GM12891 (cell line): Measurements from ENCODE around the gene GNAL.

Experiments
- DNase-seq: peaks from one replicate; pipeline ENCODE4 v3.0.0; 2011; ENCODE audit warnings: low spot score; ENCODE audit not compliant: insufficient read length
- FAIRE-seq: peaks from 2 replicates; lab custom pipeline; 2011; peaks lifted over from hg19 to GRCh38; lab: Jason Lieb, UNC
- PAX5 ChIP-seq: IDR thresholded peaks from 2 replicates; pipeline ENCODE4 v1.6.1; 2011; ENCODE audit warnings: low read length, moderate library complexity, mild to moderate bottlenecking; ENCODE audit not compliant: insufficient read depth, severe bottlenecking
- POLR2A ChIP-seq: IDR thresholded peaks from 2 replicates; pipeline ENCODE4 v1.6.1; 2011; ENCODE audit warnings: low read depth, low read length, control low read depth
- POLR2AphosphoS5 ChIP-seq: IDR thresholded peaks from 2 replicates; pipeline ENCODE4 v1.6.1; 2011; ENCODE audit warnings: low read depth, low read length, control low read depth
- POU2F2 ChIP-seq: IDR thresholded peaks from 2 replicates; pipeline ENCODE4 v1.6.1; 2011; ENCODE audit warnings: low read depth, mild to moderate bottlenecking, control low read depth, low read length, moderate library complexity
- SPI1 ChIP-seq: IDR thresholded peaks from 2 replicates; pipeline ENCODE4 v1.6.1; 2011; ENCODE audit warnings: low read depth, low read length, control low read depth
- TAF1 ChIP-seq: IDR thresholded peaks from 2 replicates; pipeline ENCODE4 v1.6.1; 2011; ENCODE audit warnings: low read depth, low read length, control low read depth

Gene GNAL

DNA sequence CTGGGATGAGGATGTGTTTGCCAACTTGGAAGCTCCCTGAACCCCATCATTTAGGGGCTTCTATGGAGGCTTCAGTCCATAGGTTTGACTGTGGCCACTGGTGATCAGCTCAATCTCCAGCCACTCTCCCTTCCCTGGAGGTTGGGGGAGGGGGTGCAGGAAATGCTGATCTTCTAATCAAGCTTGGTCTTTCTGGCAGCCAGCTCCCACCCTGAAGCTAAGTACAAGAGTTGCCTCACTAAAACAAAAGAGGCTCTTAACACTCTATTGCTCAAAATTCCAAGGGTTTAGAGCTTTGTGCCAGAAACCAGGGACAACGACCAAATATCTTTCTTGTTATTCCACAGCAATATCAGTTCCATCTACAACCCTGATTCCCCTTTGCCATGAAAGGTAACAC, 238.4 kb downstream of the GNAL start:
- DNase-seq, result no peak
- TF ChIP-seq POLR2A (no peak), POLR2AphosphoS5 (no peak), PAX5 (no peak), POU2F2 (no peak), SPI1 (no peak), TAF1 (no peak)
- FAIRE-seq, result no peak

DNA sequence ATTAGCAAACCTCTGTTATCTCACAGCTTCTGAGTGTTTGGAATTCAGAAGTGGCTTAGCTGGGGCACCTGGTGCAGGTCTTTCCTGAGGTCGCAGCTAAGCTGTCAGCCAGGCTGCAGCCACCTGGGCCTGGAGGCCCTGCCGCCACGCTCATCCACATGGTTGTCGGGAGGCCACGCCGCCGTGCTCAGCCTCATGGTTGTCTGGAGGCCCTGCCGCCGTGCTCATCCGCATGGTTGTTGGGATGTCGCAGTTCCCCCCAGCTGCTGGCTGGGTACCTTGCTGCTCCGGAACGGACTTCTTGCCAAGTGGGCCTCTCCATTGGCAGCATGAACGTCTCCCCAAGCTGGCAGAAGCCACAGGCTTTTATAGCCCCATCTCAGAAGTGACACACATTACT, 243.3 kb downstream of the GNAL start:
- DNase-seq, result no peak
- FAIRE-seq, result no peak
- no peak for TF ChIP-seq POLR2A
- TF ChIP-seq PAX5, result no peak
- no peak for TF ChIP-seq TAF1
- TF ChIP-seq POLR2AphosphoS5, result no peak
- TF ChIP-seq POU2F2, result no peak
- no peak for TF ChIP-seq SPI1
